Measurements from ENCODE around the gene DRAM1. TPM values are rescaled to one million over a fixed set of nuclear protein-coding genes. Genes with fewer than 3 reads are reported as not detected.

DRAM1 gene
- total and polyA plus RNA-seq, 2 donors (not counting 1 experiment from before 2014, with no cell fraction given): 2.1 to 10.2 TPM

- TF ChIP-seq CTCF (IDR thresholded peaks at IDR 0.05): no peak
- TF ChIP-seq EZH2 (IDR thresholded peaks at IDR 0.05; ENCODE audit: borderline replicate concordance, insufficient read depth, low read depth, low read length, poor library complexity, severe bottlenecking): no peak
- Histone ChIP-seq H2AFZ (ENCODE audit: insufficient read depth, low read depth, low read length, poor library complexity, severe bottlenecking) (no peak overlapping the region), H3K79me2 (ENCODE audit: control insufficient read depth, insufficient read depth, low read length) (no peaks in the 10 kb centered on the region), H3K36me3 (replicated peaks in 1 of 2; ENCODE audit: control extremely low read depth in 1 of 2, control insufficient read depth in 1 of 2, extremely low read depth in 1 of 2, insufficient read depth in 2 of 2, low read length in 1 of 2) (no peaks in the 10 kb centered on the region), H3K9me3 (ENCODE audit: control extremely low read depth in 1 of 3, control insufficient read depth in 2 of 3, insufficient read depth in 1 of 3, low read length in 2 of 3) (peaks cover 0 to 8% (median 8%) of the 10 kb centered on the region in 3 donors), H3K9ac (ENCODE audit: low read length) (no peak overlapping the region), H3K4me1 (ENCODE audit: control insufficient read depth in 2 of 2, insufficient read depth in 2 of 2, low read length in 2 of 2) (peaks cover 45 to 47% of the 10 kb centered on the region in 2 donors), H4K20me1 (ENCODE audit: control insufficient read depth, insufficient read depth, low read length, poor library complexity, severe bottlenecking) (no peaks in the 10 kb centered on the region), H3K27me3 (replicated peaks in 1 of 4; ENCODE audit: control extremely low read depth in 1 of 4, control insufficient read depth in 3 of 4, insufficient read depth in 4 of 4, low read length in 3 of 4) (no peaks in the 10 kb centered on the region), H3K4me3 (ENCODE audit: control extremely low read depth in 1 of 5, extremely low read depth in 1 of 5, insufficient read depth in 1 of 5, low read depth in 2 of 5, low read length in 4 of 5) (no peak overlapping the region), H3K27ac (ENCODE audit: low read length in 2 of 2) (no peak overlapping the region), H3K4me2 (replicated peaks; ENCODE audit: low read depth, low read length, poor library complexity, severe bottlenecking) (no peak overlapping the region)
- ATAC-seq (ENCODE audit: low read depth) (no peak), DNase-seq (no peak)
- intact Hi-C loops (cut with micrococcal nuclease): no loop called here
- no peak overlapping the region for H3K4me3 Mint-ChIP-seq
- POLR2A ChIA-PET: no interaction called here
- H3K27me3 Mint-ChIP-seq: no peaks in the 10 kb centered on the region
- CTCF ChIA-PET: interaction anchor here (0.8 to 1.5 kb wide), 2 partner anchors 9 to 774 kb away, joined by 4 read pairs; no protein-coding TSS in a partner anchor
- H3K27ac Mint-ChIP-seq: no peak overlapping the region
- WGBS (ENCODE audit: insufficient coverage): 100% methylated on average over 1 of the region's 5 CpGs
- peaks cover 4% of the 10 kb centered on the region for H3K9me3 Mint-ChIP-seq (ENCODE audit: insufficient read depth)
- peaks cover 53% of the 10 kb centered on the region for H3K4me1 Mint-ChIP-seq
Observed at GRCh38 chr12:101928556-101928955, 51.2 kb downstream of the DRAM1 start.

GRCh38 chr12:101929365-101930041 lies 52.1 kb downstream of the DRAM1 start:
- H3K9ac ChIP-seq (ENCODE audit: low read length): no peak overlapping the region
- POLR2A ChIA-PET: no interaction called here

More at GRCh38 chr12:101929365-101930041, 52.1 kb downstream of the DRAM1 start:
- Histone ChIP-seq H3K9me3 (ENCODE audit: control extremely low read depth in 1 of 3, control insufficient read depth in 2 of 3, insufficient read depth in 1 of 3, low read length in 2 of 3) (peaks cover 0 to 8% (median 8%) of the 10 kb centered on the region in 3 donors), H3K79me2 (ENCODE audit: control insufficient read depth, insufficient read depth, low read length) (no peaks in the 10 kb centered on the region), H3K4me2 (replicated peaks; ENCODE audit: low read depth, low read length, poor library complexity, severe bottlenecking) (no peak overlapping the region), H3K4me3 (ENCODE audit: control extremely low read depth in 1 of 5, extremely low read depth in 1 of 5, insufficient read depth in 1 of 5, low read depth in 2 of 5, low read length in 4 of 5) (no peak overlapping the region), H4K20me1 (ENCODE audit: control insufficient read depth, insufficient read depth, low read length, poor library complexity, severe bottlenecking) (no peaks in the 10 kb centered on the region), H3K27me3 (replicated peaks in 1 of 4; ENCODE audit: control extremely low read depth in 1 of 4, control insufficient read depth in 3 of 4, insufficient read depth in 4 of 4, low read length in 3 of 4) (no peaks in the 10 kb centered on the region), H3K36me3 (replicated peaks in 1 of 2; ENCODE audit: control extremely low read depth in 1 of 2, control insufficient read depth in 1 of 2, extremely low read depth in 1 of 2, insufficient read depth in 2 of 2, low read length in 1 of 2) (no peaks in the 10 kb centered on the region), H3K27ac (ENCODE audit: low read length in 2 of 2) (peak overlapping the region in 1 of 2 donors; percentile 52), H2AFZ (ENCODE audit: insufficient read depth, low read depth, low read length, poor library complexity, severe bottlenecking) (peak overlapping the region; percentile 15), H3K4me1 (ENCODE audit: control insufficient read depth in 2 of 2, insufficient read depth in 2 of 2, low read length in 2 of 2) (peaks cover 54 to 57% of the 10 kb centered on the region in 2 donors)
- Mint-ChIP-seq H3K4me1 (peaks cover 63% of the 10 kb centered on the region), H3K4me3 (no peak overlapping the region), H3K27ac (peak overlapping the region; percentile 80), H3K9me3 (ENCODE audit: insufficient read depth) (peaks cover 4% of the 10 kb centered on the region), H3K27me3 (no peaks in the 10 kb centered on the region)
- WGBS (ENCODE audit: insufficient coverage): 89% methylated on average over 5 of the region's 11 CpGs
- intact Hi-C loops (cut with micrococcal nuclease): loop anchor here (5.0 kb wide), 1 partner anchor 52 kb away; the partner anchor contains the start of gene DRAM1
- DNase-seq: no peak
- no peak for ATAC-seq (ENCODE audit: low read depth)
- CTCF ChIA-PET: interaction anchor here (0.8 to 1.5 kb wide), 2 partner anchors 8 to 773 kb away, joined by 4 read pairs; no protein-coding TSS in a partner anchor
- TF ChIP-seq EZH2 (IDR thresholded peaks at IDR 0.05; ENCODE audit: borderline replicate concordance, insufficient read depth, low read depth, low read length, poor library complexity, severe bottlenecking): no peak
- no peak for TF ChIP-seq CTCF (IDR thresholded peaks at IDR 0.05)

Data from B cell (primary cell).